Astrocyte (in vitro differentiated cells and primary cell): ENCODE data around the gene CRNN. TPM values are rescaled to one million over a fixed set of nuclear protein-coding genes. Genes with fewer than 3 reads are reported as not detected.

Source experiments
- total RNA-seq: library from RNA; stranded (reverse); gene quantifications from 2 replicates; pipeline ENCODE4 v1.2.1, GENCODE V29; 2021

CRNN gene
- total RNA-seq, 1 donor from 2014 or later = not detected

Other genes with a start within 250 kb of the CRNN start
- not detected in 2 replicates for gene HRNR, start 190.1 kb downstream of the CRNN start, total RNA-seq
- gene FLG, start 89.0 kb downstream of the CRNN start, total RNA-seq = 2.8 and 4.4 TPM in 2 replicates
- gene FLG2, start 54.3 kb downstream of the CRNN start, total RNA-seq = not detected in 2 replicates
- gene LCE5A, start 96.5 kb upstream of the CRNN start, total RNA-seq = not detected in 2 replicates
- gene CRCT1, start 100.2 kb upstream of the CRNN start, total RNA-seq = not detected in 2 replicates
- gene LCE3E, start 152.5 kb upstream of the CRNN start, total RNA-seq = not detected in 2 replicates
- gene LCE3D, start 166.3 kb upstream of the CRNN start, total RNA-seq = not detected in 2 replicates
- gene LCE3C, start 186.0 kb upstream of the CRNN start, total RNA-seq = not detected in 2 replicates
- gene LCE3B, start 199.5 kb upstream of the CRNN start, total RNA-seq = not detected in 2 replicates
- not detected in 2 replicates for gene LCE3A, start 208.8 kb upstream of the CRNN start, total RNA-seq
- gene LCE2D, start 249.1 kb upstream of the CRNN start, total RNA-seq = not detected in 2 replicates